NAMALWA (cell line): Measurements from ENCODE around the gene LYST.

Experiments
- DNase-seq: peaks from one replicate; pipeline ENCODE4 v3.0.0-alpha.2; 2015; ENCODE audit warnings: low spot score

The LYST gene

GRCh38 chr1:235712812-235713211 is 153.9 kb downstream of the LYST start:
- DNase-seq: no peak

GRCh38 chr1:235710687-235711086 is 156.0 kb downstream of the LYST start:
- DNase-seq: no peak

- no peak for DNase-seq
These were observed 157.7 kb downstream of the LYST start for GRCh38 chr1:235709018-235709417.

GRCh38 chr1:235708390-235708962 is 158.2 kb downstream of the LYST start:
- no peak for DNase-seq

GRCh38 chr1:235703506-235703905 is 163.2 kb downstream of the LYST start:
- no peak for DNase-seq

GRCh38 chr1:235702412-235702811 is 164.3 kb downstream of the LYST start:
- DNase-seq: no peak

- DNase-seq: no peak
These were observed 169.2 kb downstream of the LYST start for GRCh38 chr1:235697508-235697907.

GRCh38 chr1:235689356-235689755 is 177.3 kb downstream of the LYST start:
- no peak for DNase-seq

- no peak for DNase-seq
These were observed 178.6 kb downstream of the LYST start for GRCh38 chr1:235688096-235688495.

- DNase-seq: no peak
These were observed 183.1 kb downstream of the LYST start for GRCh38 chr1:235683653-235684052.

- DNase-seq: no peak
These were observed 184.5 kb downstream of the LYST start for GRCh38 chr1:235682216-235682615.

GRCh38 chr1:235679644-235680043 is 187.1 kb downstream of the LYST start:
- no peak for DNase-seq

- DNase-seq: no peak
These were observed 187.7 kb downstream of the LYST start for GRCh38 chr1:235679005-235679404.

GRCh38 chr1:235675152-235675890 is 191.4 kb downstream of the LYST start:
- no peak for DNase-seq

- DNase-seq: no peak
These were observed 192.7 kb downstream of the LYST start for GRCh38 chr1:235673981-235674380.

GRCh38 chr1:235671992-235672391 is 194.7 kb downstream of the LYST start:
- no peak for DNase-seq

- no peak for DNase-seq
These were observed 196.4 kb downstream of the LYST start for GRCh38 chr1:235670157-235670776.

GRCh38 chr1:235669277-235669676 is 197.4 kb downstream of the LYST start:
- no peak for DNase-seq

GRCh38 chr1:235663628-235664027 is 203.1 kb downstream of the LYST start:
- DNase-seq: no peak

- DNase-seq: no peak
These were observed 205.1 kb downstream of the LYST start for GRCh38 chr1:235661568-235661967.

- DNase-seq: no peak
These were observed 207.4 kb downstream of the LYST start for GRCh38 chr1:235659186-235659771.

- DNase-seq: no peak
These were observed 208.8 kb downstream of the LYST start for GRCh38 chr1:235657747-235658526.
